Stomach (tissue), 4 donors: ENCODE measurements around the gene PSMB11.

Experiments used
- CTCF ChIP-seq, 7 experiments: fragments of 450-650 bp in 4 of 7; fragments of 200-600 bp in 3 of 7; sonication (generic) in 3 of 7; IDR thresholded peaks; one replicate each; pipeline ENCODE4 v1.5.1; 2016 to 2019; ENCODE audit warnings: antibody characterized with exemption in 7 of 7, control low read depth in 2 of 7, mild to moderate bottlenecking in 1 of 7
- POLR2AphosphoS5 ChIP-seq, 3 donors: sonication (generic); formaldehyde crosslinking; IDR thresholded peaks; one replicate each; pipeline ENCODE4 v1.6.1; 2016; ENCODE audit warnings: antibody characterized with exemption in 3 of 3

GRCh38 chr14:23091294-23092225 lies 49.5 kb downstream of the PSMB11 start:
- no peak for TF ChIP-seq CTCF (IDR thresholded peaks at IDR 0.05)
- no peak for TF ChIP-seq POLR2AphosphoS5 (IDR thresholded peaks at IDR 0.05)
